Measurements from ENCODE around the gene RNF14.

The RNF14 gene

DNA sequence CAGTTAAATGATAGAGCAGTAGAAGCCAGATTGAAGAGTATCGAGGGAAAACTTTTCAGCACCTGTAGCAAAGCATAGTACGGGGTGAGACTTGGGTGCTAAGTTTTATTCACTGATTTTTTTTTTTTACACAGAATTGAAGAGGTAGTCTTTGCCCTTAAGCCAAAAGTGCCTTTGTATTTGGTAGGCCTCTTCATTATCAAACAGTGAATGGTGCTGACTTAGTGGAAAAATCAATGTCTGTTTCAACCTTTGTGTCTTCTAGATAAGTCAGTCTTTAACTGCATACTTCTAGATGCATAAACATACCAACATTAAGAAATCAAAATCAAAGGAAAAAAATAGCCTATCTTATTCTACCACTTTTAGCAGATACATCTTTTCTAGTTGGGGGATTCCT, 13.7 kb downstream of the RNF14 start:
- DNase-seq, result no peak

GRCh38 chr5:141986072-141986471, 17.2 kb downstream of the RNF14 start:
- DNase-seq, result no peak

DNA sequence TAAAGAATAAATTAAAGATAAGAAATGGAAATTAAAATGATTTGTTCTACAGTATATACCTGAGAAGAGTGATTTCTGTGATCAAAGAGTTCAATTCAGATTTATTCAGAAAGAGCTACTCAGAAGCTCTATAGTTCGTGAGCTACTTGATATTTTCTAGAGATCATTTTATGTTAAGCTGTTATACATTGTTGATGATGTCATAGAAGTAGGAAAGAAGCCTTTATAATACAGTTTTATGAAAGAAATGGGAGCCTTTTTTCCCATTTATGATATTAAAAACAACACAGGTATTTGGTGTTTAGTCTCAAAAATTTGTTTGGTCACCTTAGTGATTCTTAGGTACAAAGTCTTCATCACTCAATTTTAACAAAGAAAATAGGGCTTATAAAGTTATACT, 20.8 kb downstream of the RNF14 start:
- DNase-seq, result no peak

DNA sequence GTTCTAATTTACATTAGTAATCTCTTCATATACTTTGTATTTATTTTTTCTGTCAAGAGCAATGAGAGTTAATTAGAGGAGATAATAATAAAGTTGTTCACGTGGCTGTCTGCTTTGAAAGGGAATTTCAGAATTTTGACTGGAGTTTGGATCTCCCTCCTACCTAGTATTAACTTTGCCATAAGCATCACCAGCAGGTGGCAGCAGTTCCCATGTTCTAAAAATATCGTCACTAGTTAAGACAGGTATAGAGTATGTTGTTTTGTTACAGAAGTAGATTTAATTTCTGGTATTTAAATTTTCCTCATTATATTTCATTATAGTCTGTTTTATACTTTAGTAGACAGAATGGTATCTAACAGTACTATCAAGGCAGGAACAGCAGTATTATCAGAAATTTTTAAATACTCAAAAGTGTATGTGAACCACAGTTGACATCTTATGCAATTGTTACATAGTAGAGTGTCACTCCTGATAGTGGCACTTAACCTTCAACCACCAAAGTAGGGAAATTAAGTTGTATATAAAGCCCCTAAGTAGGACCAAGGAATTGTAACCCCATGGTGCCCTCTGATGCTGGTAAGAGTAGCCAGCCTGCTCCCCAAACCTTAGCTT, 23.6 kb downstream of the RNF14 start:
- peak; percentile 85 for DNase-seq

GRCh38 chr5:141994511-141995136, 25.7 kb downstream of the RNF14 start:
- DNase-seq, result no peak

DNA sequence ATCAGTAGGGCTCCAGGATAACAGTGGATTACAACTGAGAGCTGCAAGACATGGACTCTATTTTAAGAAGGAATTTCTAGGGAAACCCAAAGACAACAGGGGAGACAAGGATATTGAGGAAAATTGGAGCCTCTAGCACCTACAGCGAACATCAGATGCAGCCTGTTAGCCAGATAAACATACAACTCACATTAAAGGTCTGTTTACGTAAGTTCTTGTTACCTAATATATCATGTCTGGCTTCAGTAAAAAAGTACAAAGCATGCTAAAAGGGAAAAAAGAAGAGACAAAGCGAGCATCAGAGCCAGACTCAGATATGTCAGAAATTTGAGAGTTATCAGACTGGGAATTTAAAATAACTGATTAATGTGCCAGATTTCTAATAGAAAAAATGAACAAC, 26.8 kb downstream of the RNF14 start:
- DNase-seq, result no peak

- no peak for DNase-seq
These were observed 28.6 kb downstream of the RNF14 start for GRCh38 chr5:141997358-141997960.

DNA sequence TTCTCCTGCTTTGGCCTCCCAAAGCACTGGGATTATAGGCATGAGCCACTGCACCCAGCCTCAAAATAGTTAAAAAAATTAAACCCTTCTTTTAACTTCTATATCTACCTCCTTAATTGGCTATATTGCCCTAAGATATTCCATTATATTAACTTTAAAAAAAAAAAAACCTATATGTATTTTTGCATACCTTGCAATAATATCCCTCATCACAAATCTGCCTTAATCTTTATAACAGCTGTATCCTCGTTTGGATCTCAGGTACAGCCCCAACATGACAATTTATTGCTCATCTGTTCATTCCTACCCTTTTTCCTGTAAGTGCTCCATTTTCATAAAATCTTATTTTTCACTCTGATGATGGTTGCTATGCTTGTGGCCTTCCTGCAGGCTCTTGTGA, 31.3 kb downstream of the RNF14 start:
- DNase-seq, result no peak

DNA sequence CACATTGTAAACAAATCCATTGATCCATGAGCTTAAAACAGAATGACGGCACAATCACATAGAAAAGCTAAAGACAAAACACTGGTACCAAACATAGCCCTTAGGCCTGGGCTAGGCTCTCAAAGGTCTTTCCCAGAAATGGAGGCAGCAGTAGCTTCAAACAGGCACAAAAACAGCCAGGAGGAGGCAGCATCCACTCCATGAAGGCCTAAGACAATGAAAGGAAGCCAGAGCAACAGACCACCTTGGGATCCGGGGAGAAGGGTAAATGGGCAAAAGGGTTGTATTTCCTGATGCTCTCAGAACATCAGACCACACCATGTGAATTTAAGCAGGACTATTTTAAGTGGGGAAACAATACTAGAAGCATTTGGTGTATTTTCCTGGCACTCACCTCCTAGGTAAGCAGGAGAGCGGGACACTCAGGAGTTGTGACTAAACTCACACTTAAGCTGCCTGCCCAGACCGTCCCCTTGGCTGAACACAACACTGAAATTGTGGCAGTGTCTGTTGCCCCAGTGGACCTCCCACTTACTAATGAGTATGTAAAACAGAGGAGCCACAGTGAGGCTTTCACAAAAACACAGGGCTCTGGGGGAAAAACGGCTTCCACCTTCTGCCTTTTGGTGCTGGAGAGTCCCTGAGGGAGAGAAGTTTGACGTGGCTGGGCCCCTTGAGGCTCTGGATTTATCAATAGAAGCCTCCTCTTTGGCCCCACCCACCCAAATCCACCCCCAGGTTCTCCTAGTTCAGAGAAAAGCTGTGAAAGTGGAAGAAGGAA, 32.0 kb downstream of the RNF14 start:
- no peak for DNase-seq

DNA sequence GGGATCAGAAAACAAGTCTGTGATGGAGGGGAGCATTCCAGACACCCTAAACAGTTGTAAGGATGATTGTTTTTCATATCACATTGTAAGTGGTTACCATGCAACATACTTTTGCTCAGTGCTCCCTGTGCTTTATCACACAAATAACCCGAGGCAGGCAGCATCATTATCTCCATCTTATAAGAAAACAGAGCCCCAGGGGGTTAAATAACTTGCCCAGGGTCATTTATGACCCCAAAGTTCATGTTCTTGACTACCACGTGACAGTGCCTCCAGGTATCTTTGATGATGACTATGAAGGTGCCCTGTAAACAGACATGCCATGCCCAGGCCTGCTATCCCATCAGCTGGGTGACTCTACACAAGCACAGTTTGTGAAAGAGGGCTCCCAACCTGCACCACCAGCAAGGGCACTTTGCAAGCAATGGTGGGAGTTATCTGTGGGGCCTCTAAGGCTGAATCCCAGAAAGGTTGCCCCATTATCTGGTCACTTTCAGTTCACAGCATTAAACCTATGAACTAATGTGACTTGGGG, 34.4 kb downstream of the RNF14 start:
- no peak for DNase-seq

- DNase-seq, result no peak
These were observed 37.7 kb downstream of the RNF14 start for GRCh38 chr5:142006363-142007236.

- DNase-seq, result no peak
These were observed 38.3 kb downstream of the RNF14 start for GRCh38 chr5:142007237-142007544.

DNA sequence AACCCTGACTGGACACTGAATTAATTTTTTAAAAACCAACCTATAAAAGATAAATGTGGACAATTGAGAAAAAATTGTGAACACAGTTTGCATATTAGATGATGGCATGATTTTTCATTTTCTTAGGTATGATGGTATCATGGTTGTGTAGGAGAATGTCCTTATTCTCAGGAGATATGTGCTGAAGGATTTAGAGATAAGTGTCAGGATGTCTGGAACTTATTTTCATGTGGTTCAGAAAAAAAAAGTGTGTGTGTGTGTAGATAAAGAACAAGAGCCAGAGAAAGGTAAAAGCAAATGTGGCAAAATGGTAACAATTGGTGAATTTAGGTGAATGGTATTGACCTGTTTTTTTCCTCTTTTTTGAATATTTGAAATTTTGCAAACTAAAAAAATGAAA, 39.9 kb downstream of the RNF14 start:
- no peak for DNase-seq

DNA sequence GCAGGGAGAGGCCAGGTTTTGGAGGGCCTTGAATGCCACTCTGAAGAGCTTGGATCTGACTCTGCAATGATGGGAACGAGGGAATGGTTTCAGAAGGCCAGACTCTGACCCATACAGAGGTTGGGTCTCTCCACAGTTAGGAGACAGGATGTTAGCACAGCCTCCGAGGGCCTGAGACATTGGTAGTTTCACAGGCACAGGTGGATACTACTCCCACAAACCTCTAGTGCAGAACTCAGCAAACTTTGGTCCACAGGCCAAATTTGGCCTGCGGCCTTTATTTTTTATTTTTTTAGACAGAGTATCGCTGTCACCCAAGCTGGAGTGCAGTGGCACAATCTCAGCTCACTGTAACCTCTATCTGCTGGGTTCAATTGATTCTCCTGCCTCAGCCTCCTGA, 41.0 kb downstream of the RNF14 start:
- no peak for DNase-seq

- DNase-seq, result no peak
These were observed 42.8 kb downstream of the RNF14 start for GRCh38 chr5:142011572-142012185.

DNA sequence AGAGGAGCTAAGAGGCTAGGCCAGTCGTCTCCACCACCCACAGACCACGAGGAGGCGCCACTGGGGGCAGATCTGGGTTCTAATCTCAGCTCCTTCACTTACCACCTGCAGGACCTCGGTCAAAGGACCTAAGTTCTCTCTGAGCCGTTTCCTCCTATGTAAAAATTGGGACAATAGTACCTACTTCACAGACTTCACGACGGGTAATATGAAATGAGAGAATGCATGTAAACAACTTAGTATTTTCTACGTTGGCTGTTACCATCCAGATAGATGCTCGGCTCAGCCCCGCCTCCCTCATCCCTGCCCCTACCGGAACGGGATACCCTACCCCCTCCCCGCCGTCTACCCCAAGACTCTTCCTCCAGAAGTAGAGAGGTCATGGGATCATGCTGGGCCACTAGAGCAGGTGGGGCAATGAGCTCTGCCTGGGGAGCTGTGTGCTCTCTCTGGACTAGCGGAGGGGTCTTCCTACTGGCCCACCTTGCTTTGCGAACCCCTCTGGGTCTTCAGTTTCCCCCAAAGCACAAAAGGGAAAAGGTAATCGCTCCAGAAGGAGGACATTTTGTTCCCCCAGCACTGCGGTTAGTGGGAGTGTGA, 43.4 kb downstream of the RNF14 start:
- peak; percentile 68 for DNase-seq

DNA sequence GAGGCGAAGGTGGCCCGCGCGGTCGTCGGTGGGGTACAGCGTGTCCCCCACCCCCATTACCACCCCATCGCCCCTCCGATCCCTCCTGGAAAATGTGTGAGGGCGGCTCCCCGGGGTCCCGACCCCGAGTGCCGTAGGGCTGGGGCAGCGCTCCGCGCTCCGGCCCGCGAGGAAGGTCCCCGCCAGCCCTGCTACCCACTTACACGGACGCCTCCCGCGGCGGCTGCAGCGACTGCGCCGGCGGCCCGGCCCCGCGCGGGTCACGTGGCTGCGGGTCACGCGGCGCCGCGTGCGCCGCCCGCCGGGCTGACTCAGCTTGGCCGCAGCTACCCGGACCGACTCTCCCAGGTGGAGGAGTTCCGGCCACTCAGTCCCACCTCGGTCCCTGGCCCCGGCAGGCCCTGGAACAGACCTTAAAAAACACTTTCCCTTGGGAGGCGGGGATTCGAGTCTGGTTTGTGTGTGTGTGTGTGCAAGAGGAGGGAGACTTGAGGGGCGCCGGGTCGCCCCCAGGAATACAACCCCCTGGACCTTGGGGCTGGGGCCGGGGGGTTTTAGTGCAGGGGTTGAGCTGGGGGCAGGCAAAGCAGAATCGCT, 44.0 kb downstream of the RNF14 start, which contains the start of gene GNPDA1:
TSS of gene GNPDA1 (minus strand) at position 236 of the 597 bp plus-strand sequence. CDS start 992 bp downstream, outside the sequence.
- peak; percentile 67 for DNase-seq

- no peak for DNase-seq
These were observed 45.0 kb downstream of the RNF14 start for GRCh38 chr5:142013734-142014521.

- peak; percentile 50 for DNase-seq
These were observed 46.1 kb downstream of the RNF14 start for GRCh38 chr5:142014911-142015584.
